HEK293T (cell line): ENCODE data around the gene SENP3.

Source experiments
- BHLHE40 ChIP-seq: fragments of 450-650 bp; IDR thresholded peaks from 2 replicates; pipeline ENCODE4 v1.6.1; 2016; ENCODE audit warnings: mild to moderate bottlenecking, moderate library complexity, borderline replicate concordance
- CTBP1 ChIP-seq: fragments of 450-650 bp; IDR thresholded peaks from 2 replicates; pipeline ENCODE4 v1.6.1; 2016; ENCODE audit warnings: borderline replicate concordance
- ELF4 ChIP-seq: fragments of 450-650 bp; IDR thresholded peaks from 2 replicates; pipeline ENCODE4 v1.6.1; 2017; ENCODE audit warnings: antibody characterized with exemption
- HDGF ChIP-seq: fragments of 450-650 bp; IDR thresholded peaks from 2 replicates; pipeline ENCODE4 v1.6.1; 2017; ENCODE audit warnings: antibody characterized with exemption, borderline replicate concordance
- L3MBTL2 ChIP-seq: fragments of 450-650 bp; conservative IDR thresholded peaks from 2 replicates; pipeline ENCODE4 v1.6.1; 2016; ENCODE audit warnings: mild to moderate bottlenecking
- SP1 ChIP-seq: fragments of 450-650 bp; IDR thresholded peaks from 2 replicates; pipeline ENCODE4 v1.6.1; 2017
- TARDBP ChIP-seq: fragments of 450-650 bp; IDR thresholded peaks from 2 replicates; pipeline ENCODE4 v1.6.1; 2016

GRCh38 chr17:7552621-7553051 is 9.1 kb upstream of the SENP3 start:
- TF ChIP-seq L3MBTL2 (no peak), HDGF (no peak), BHLHE40 (no peak), TARDBP (no peak), ELF4 (no peak), CTBP1 (no peak), SP1 (no peak)
